Measurements from ENCODE around the gene POU6F1.

- no peak for TF ChIP-seq CTCF (IDR thresholded peaks at IDR 0.05; ENCODE audit: low read depth, low read length)
- no peak for TF ChIP-seq EZH2phosphoT487 (IDR thresholded peaks at IDR 0.05; ENCODE audit: low read depth)
These were observed 15.1 kb downstream of the POU6F1 start for GRCh38 chr12:51202718-51203117.
